ENCODE results near the gene ZCCHC14. TPM values are rescaled to one million over a fixed set of nuclear protein-coding genes. Genes with fewer than 3 reads are reported as not detected.

The ZCCHC14 gene
- total and polyA plus RNA-seq, 2 experiments from 2014 or later = 4.3 to 14.5 TPM

DNA sequence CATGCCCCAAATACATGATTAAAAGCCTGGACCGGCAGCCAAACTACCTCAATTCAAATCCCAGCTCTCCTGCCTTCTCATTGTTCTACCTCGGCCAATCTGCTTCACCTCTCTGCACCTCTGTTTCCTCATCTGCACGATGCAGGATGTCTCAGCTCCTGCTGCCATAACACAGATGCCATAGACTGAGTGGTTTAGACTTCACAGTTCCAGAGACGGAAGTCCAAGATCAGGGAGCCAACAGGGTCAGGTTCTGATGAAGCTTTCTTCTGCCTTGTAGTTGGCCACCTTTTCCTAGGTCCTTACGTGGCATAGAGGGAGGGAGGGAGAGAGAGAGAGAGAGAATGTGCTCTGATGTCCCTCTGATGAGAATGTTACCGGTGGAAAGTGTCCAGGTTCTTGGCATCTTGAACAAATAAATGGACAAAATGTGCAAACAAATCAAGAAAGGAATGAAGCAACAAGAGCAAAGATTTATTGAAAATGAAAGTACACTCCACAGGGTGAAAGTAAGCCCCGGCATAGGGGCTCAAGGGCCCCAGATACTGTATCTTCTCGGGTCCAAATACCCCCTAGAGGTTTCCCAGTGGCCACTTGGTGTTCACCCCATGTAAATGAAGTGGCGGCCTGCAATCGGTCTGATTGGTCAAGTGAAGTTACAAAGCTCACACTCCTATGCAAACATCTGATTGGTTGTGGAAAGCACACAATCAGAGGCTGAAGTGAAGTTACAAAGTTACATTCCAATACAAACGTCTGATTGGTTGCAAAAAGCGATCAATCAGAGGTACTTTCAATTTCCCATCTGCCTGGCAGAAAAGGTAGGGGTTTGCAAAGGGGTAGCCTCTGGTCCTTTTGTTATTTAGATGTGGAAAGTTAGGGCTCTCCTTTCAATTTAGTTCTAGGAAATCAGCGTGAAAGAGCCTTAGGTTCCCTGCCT, 43.3 kb upstream of the ZCCHC14 start:
- Histone ChIP-seq H3K4me1 (ENCODE audit: insufficient read depth) (peaks cover 4% of the 10 kb centered on the region), H4K20me1 (ENCODE audit: insufficient read depth, poor library complexity, severe bottlenecking) (no peaks in the 10 kb centered on the region), H3K36me3 (replicated peaks; ENCODE audit: insufficient read depth, low read depth) (no peaks in the 10 kb centered on the region), H3K4me2 (no peak overlapping the region), H3K79me2 (no peaks in the 10 kb centered on the region), H2AFZ (no peak overlapping the region), H3K4me3 (no peak overlapping the region), H3K9me2 (replicated peaks; ENCODE audit: insufficient read depth) (no peaks in the 10 kb centered on the region), H3K9me3 (ENCODE audit: low read depth) (no peaks in the 10 kb centered on the region), H3K27ac (no peak overlapping the region), H3K27me3 (no peaks in the 10 kb centered on the region)
- no peak for DNase-seq (ENCODE audit: low spot score)
- TF ChIP-seq, protein P1, sequence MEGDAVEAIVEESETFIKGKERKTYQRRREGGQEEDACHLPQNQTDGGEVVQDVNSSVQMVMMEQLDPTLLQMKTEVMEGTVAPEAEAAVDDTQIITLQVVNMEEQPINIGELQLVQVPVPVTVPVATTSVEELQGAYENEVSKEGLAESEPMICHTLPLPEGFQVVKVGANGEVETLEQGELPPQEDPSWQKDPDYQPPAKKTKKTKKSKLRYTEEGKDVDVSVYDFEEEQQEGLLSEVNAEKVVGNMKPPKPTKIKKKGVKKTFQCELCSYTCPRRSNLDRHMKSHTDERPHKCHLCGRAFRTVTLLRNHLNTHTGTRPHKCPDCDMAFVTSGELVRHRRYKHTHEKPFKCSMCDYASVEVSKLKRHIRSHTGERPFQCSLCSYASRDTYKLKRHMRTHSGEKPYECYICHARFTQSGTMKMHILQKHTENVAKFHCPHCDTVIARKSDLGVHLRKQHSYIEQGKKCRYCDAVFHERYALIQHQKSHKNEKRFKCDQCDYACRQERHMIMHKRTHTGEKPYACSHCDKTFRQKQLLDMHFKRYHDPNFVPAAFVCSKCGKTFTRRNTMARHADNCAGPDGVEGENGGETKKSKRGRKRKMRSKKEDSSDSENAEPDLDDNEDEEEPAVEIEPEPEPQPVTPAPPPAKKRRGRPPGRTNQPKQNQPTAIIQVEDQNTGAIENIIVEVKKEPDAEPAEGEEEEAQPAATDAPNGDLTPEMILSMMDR (IDR thresholded peaks at IDR 0.05; ENCODE audit: poor library complexity) = no peak
- TF ChIP-seq EZH2phosphoT487 (IDR thresholded peaks at IDR 0.05; ENCODE audit: low read depth, severe bottlenecking, unreplicated experiment) = no peak
- TF ChIP-seq EZH2 (IDR thresholded peaks at IDR 0.05; ENCODE audit: borderline replicate concordance) = no peak
- WGBS (ENCODE audit: low lambda C conversion rate, missing lambda C conversion rate) = 69% methylated on average over 13 of the region's 13 CpGs

DNA sequence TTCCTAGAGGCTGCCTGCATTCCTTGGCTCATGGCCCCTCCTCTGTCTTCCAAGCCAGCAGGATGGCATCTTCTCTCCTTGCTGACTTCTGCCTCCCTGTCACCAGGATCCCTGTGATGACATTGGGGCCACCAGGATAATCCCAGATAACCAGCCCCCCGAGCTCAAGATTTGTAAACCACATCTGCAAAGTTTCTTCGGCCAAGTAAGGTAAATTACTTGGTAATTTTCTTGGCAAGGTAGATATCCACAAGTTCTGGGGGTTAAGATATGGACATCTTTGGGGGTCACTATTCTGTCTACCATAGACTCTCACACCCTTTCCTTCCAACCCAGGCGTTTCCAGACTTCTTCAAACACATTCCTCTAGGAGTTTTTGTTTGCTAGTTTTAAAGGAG, 42.6 kb upstream of the ZCCHC14 start:
- Histone ChIP-seq H3K4me1 (ENCODE audit: insufficient read depth) (no peaks in the 10 kb centered on the region), H3K9me3 (ENCODE audit: low read depth) (no peaks in the 10 kb centered on the region), H3K79me2 (no peaks in the 10 kb centered on the region), H3K27me3 (no peaks in the 10 kb centered on the region), H3K36me3 (replicated peaks; ENCODE audit: insufficient read depth, low read depth) (no peaks in the 10 kb centered on the region), H2AFZ (no peak overlapping the region), H4K20me1 (ENCODE audit: insufficient read depth, poor library complexity, severe bottlenecking) (no peaks in the 10 kb centered on the region), H3K4me3 (no peak overlapping the region), H3K27ac (no peak overlapping the region), H3K9me2 (replicated peaks; ENCODE audit: insufficient read depth) (no peaks in the 10 kb centered on the region), H3K4me2 (no peak overlapping the region)
- TF ChIP-seq EZH2 (IDR thresholded peaks at IDR 0.05; ENCODE audit: borderline replicate concordance) (no peak), EZH2phosphoT487 (IDR thresholded peaks at IDR 0.05; ENCODE audit: low read depth, severe bottlenecking, unreplicated experiment) (no peak)
- TF ChIP-seq, protein P1 (IDR thresholded peaks at IDR 0.05; ENCODE audit: poor library complexity) = no peak
- DNase-seq (ENCODE audit: low spot score) = no peak
- 55% methylated on average over 3 of the region's 3 CpGs for WGBS (ENCODE audit: low lambda C conversion rate, missing lambda C conversion rate)

DNA sequence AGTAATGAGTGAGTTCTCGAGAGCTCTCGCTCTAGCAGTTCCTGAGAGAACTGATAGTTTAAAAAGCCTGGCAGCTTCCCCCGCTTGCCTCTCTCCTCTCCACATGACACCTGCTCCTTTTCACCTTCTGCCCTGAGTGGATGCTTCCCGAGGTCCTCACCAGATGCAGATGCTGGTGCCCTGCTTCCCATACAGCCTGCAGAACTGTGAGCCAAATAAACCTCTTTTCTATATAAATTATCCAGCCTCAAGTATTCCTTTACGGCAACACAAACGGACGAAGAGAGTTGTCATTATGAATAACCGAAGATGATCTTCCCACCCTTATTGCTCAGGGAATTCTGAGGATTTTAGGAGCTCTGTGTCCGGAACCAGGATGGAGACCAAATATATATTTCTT, 41.9 kb upstream of the ZCCHC14 start:
- WGBS (ENCODE audit: low lambda C conversion rate, missing lambda C conversion rate) = 94% methylated on average over 9 of the region's 9 CpGs
- no peaks in the 10 kb centered on the region for H3K36me3 ChIP-seq (replicated peaks; ENCODE audit: insufficient read depth, low read depth)
- H3K4me3 ChIP-seq = no peak overlapping the region
- TF ChIP-seq EZH2phosphoT487 (IDR thresholded peaks at IDR 0.05; ENCODE audit: low read depth, severe bottlenecking, unreplicated experiment) (no peak), EZH2 (IDR thresholded peaks at IDR 0.05; ENCODE audit: borderline replicate concordance) (no peak)
- TF ChIP-seq, protein P1 (IDR thresholded peaks at IDR 0.05; ENCODE audit: poor library complexity) = no peak
- H3K9me3 ChIP-seq (ENCODE audit: low read depth) = no peaks in the 10 kb centered on the region
- H3K4me1 ChIP-seq (ENCODE audit: insufficient read depth) = no peaks in the 10 kb centered on the region
- no peaks in the 10 kb centered on the region for H4K20me1 ChIP-seq (ENCODE audit: insufficient read depth, poor library complexity, severe bottlenecking)
- no peak overlapping the region for H3K4me2 ChIP-seq
- H3K27ac ChIP-seq = no peak overlapping the region
- no peaks in the 10 kb centered on the region for H3K27me3 ChIP-seq
- H3K9me2 ChIP-seq (replicated peaks; ENCODE audit: insufficient read depth) = no peaks in the 10 kb centered on the region
- DNase-seq (ENCODE audit: low spot score) = no peak
- no peaks in the 10 kb centered on the region for H3K79me2 ChIP-seq
- no peak overlapping the region for H2AFZ ChIP-seq

All from hepatocyte (in vitro differentiated cells).